OCI-LY1 (cell line): Measurements from ENCODE around the gene ZMYM4.

Source experiments
- H2AFZ ChIP-seq: fragments of 200-600 bp; sonication (generic), shearing (Covaris generic); 2 replicates; pipeline ENCODE4 v1.6.0; 2014; ENCODE audit warnings: antibody characterized with exemption, mild to moderate bottlenecking, low read length
- H3F3A ChIP-seq: fragments of 200-600 bp; sonication (generic), shearing (Covaris generic); 2 replicates; pipeline ENCODE4 v1.6.0; 2014; ENCODE audit warnings: mild to moderate bottlenecking, antibody characterized with exemption, low read length, moderate library complexity; ENCODE audit not compliant: insufficient read depth
- H3K27ac ChIP-seq: fragments of 200-600 bp; sonication (generic); 2 replicates; pipeline ENCODE4 v1.5.1; 2014; ENCODE audit warnings: low read length, mixed run types, mild to moderate bottlenecking, low read depth; ENCODE audit not compliant: poor library complexity, severe bottlenecking
- H3K27me3 ChIP-seq: fragments of 200-600 bp; sonication (generic); 2 replicates; pipeline ENCODE4 v1.6.0; 2014; ENCODE audit warnings: antibody characterized with exemption, mild to moderate bottlenecking, low read length, moderate library complexity; ENCODE audit not compliant: insufficient read depth
- H3K36me3 ChIP-seq: fragments of 200-600 bp; sonication (generic); 2 replicates; pipeline ENCODE4 v1.6.1; 2014; ENCODE audit warnings: mild to moderate bottlenecking, antibody characterized with exemption, low read length, moderate library complexity, mixed read lengths; ENCODE audit not compliant: insufficient read depth
- H3K4me1 ChIP-seq: fragments of 200-600 bp; sonication (generic); 2 replicates; pipeline ENCODE4 v1.5.1; 2014; ENCODE audit warnings: mild to moderate bottlenecking, low read length, moderate library complexity; ENCODE audit not compliant: insufficient read depth, severe bottlenecking
- H3K4me2 ChIP-seq: fragments of 200-600 bp; sonication (generic), shearing (Covaris generic); 2 replicates; pipeline ENCODE4 v1.6.1; 2014; ENCODE audit warnings: low read length
- H3K4me3 ChIP-seq: fragments of 200-600 bp; sonication (generic); 2 replicates; pipeline ENCODE4 v1.5.1; 2014; ENCODE audit warnings: low read length, low read depth, mild to moderate bottlenecking, mixed read lengths; ENCODE audit not compliant: poor library complexity, severe bottlenecking
- H3K79me2 ChIP-seq: fragments of 200-600 bp; shearing (Covaris generic); 2 replicates; pipeline ENCODE4 v1.6.1; 2016; ENCODE audit warnings: mixed run types, low read length, mixed read lengths; ENCODE audit not compliant: insufficient read depth
- H3K9ac ChIP-seq: fragments of 200-600 bp; sonication (generic), shearing (Covaris generic); 2 replicates; pipeline ENCODE4 v1.6.1; 2014; ENCODE audit warnings: mild to moderate bottlenecking, low read length, mixed read lengths
- H3K9me2 ChIP-seq: fragments of 200-600 bp; sonication (generic), shearing (Covaris generic); 2 replicates; pipeline ENCODE4 v1.6.1; 2014; ENCODE audit warnings: low read depth, mild to moderate bottlenecking, low read length, mixed read lengths
- H3K9me3 ChIP-seq: fragments of 200-600 bp; shearing (Covaris generic); 2 replicates; pipeline ENCODE4 v1.6.1; 2014; ENCODE audit warnings: low read length, mixed read lengths
- H4K20me1 ChIP-seq: fragments of 200-600 bp; sonication (generic), shearing (Covaris generic); 2 replicates; pipeline ENCODE4 v1.6.0; 2016; ENCODE audit warnings: mild to moderate bottlenecking, low read length; ENCODE audit not compliant: insufficient read depth
- EZH2 ChIP-seq: fragments of 200-600 bp; sonication (generic), shearing (Covaris generic); IDR thresholded peaks from 2 replicates; pipeline ENCODE4 v1.8.0; 2017; ENCODE audit warnings: borderline replicate concordance, mixed run types, mild to moderate bottlenecking, antibody characterized with exemption, low read length, moderate library complexity, mixed read lengths
- TF ChIP-seq, protein P1 (sequence below): fragments of 200-600 bp; sonication (generic), shearing (Covaris generic); IDR thresholded peaks from 2 replicates; pipeline ENCODE4 v1.5.1; 2017; ENCODE audit warnings: mild to moderate bottlenecking, antibody characterized with exemption, low read length, moderate library complexity, mixed read lengths

Gene ZMYM4

DNA sequence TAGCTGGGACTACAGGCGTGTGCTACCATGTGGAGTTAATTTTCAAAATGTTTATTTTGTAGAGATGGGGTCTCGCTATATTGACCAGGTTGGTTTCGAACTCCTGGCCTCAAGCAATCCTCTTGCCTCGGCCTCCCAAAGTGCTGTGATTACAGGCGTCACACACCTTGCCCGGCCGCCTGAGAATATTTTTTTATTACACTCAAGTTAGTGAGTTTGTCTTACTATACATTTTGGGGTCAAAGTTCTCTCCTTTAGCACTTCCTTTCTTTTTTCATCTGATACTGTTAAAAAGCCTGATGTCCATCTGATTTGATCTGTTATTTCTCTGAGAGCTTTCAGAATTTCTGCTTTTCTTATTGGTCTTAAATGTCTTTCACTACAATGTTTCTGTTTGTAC lies 159.9 kb downstream of the ZMYM4 start:
- H3K9ac ChIP-seq, result no peak overlapping the region
- H4K20me1 ChIP-seq, result no peaks in the 10 kb centered on the region
- no peak overlapping the region for H2AFZ ChIP-seq
- H3K4me3 ChIP-seq, result no peak overlapping the region
- no peaks in the 10 kb centered on the region for H3K9me2 ChIP-seq
- H3F3A ChIP-seq, result no peaks in the 10 kb centered on the region
- no peaks in the 10 kb centered on the region for H3K27me3 ChIP-seq
- H3K36me3 ChIP-seq, result peaks cover 33% of the 10 kb centered on the region
- no peaks in the 10 kb centered on the region for H3K79me2 ChIP-seq
- H3K4me2 ChIP-seq, result no peak overlapping the region
- H3K27ac ChIP-seq, result no peak overlapping the region
- TF ChIP-seq, protein P1, sequence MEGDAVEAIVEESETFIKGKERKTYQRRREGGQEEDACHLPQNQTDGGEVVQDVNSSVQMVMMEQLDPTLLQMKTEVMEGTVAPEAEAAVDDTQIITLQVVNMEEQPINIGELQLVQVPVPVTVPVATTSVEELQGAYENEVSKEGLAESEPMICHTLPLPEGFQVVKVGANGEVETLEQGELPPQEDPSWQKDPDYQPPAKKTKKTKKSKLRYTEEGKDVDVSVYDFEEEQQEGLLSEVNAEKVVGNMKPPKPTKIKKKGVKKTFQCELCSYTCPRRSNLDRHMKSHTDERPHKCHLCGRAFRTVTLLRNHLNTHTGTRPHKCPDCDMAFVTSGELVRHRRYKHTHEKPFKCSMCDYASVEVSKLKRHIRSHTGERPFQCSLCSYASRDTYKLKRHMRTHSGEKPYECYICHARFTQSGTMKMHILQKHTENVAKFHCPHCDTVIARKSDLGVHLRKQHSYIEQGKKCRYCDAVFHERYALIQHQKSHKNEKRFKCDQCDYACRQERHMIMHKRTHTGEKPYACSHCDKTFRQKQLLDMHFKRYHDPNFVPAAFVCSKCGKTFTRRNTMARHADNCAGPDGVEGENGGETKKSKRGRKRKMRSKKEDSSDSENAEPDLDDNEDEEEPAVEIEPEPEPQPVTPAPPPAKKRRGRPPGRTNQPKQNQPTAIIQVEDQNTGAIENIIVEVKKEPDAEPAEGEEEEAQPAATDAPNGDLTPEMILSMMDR, result no peak
- no peak for TF ChIP-seq EZH2
- H3K9me3 ChIP-seq, result no peaks in the 10 kb centered on the region
- no peaks in the 10 kb centered on the region for H3K4me1 ChIP-seq

DNA sequence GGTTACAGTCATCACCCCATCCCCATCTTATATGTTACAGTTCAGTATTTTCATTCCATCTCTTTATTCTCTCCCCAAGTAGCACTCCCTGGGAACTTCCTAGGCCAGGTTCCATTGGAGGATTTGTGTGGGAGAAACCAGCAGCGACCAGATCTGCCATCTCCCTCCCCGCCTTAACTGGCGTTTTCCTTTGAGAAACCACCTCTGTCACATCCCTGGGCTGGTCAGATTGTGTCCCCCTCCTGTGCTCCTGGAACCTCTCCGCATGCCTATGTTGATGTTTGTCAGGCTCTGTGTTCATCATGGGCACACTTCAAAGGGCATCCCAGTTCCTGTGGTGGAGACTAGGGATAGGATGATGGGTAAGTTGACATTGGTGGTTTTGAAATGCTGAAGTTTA lies 162.3 kb downstream of the ZMYM4 start:
- Histone ChIP-seq H3K36me3 (peaks cover 40% of the 10 kb centered on the region; the same call in 1 of the 2 replicates), H3K4me3 (no peak overlapping the region), H3K27ac (no peak overlapping the region), H3F3A (no peaks in the 10 kb centered on the region), H3K4me1 (no peaks in the 10 kb centered on the region), H3K9me2 (no peaks in the 10 kb centered on the region), H3K9me3 (no peaks in the 10 kb centered on the region), H3K27me3 (no peaks in the 10 kb centered on the region), H3K9ac (no peak overlapping the region), H4K20me1 (no peaks in the 10 kb centered on the region), H3K4me2 (no peak overlapping the region), H3K79me2 (no peaks in the 10 kb centered on the region), H2AFZ (no peak overlapping the region)
- TF ChIP-seq EZH2, result no peak
- TF ChIP-seq, protein P1, result no peak

DNA sequence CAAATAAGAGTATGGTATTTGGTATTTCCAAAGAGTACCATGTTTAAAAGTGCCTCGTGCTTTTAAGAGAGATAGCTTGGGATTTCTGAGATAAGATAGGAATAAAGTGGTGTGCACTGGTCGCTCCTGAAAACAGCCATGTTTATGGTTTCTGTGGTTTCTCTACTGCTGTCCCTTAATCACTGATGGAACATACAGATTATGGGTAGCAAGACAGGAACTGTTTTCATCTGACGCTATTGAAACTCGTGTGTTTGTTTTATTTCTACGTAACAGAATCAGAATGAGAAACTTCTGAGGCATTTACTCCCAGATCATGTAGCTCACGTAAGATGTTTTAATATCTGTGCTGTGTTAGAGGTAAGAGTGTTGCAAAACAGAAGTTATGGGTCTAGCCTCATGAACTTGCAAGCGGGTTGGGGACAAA lies 162.7 kb downstream of the ZMYM4 start:
- Histone ChIP-seq H3K27me3 (no peaks in the 10 kb centered on the region), H3K27ac (no peak overlapping the region), H4K20me1 (no peaks in the 10 kb centered on the region), H3K36me3 (peaks cover 44% of the 10 kb centered on the region), H3K9me3 (no peaks in the 10 kb centered on the region), H3K9me2 (no peaks in the 10 kb centered on the region), H3K4me1 (no peaks in the 10 kb centered on the region), H3K4me3 (no peak overlapping the region), H3K79me2 (no peaks in the 10 kb centered on the region), H3K9ac (no peak overlapping the region), H3F3A (no peaks in the 10 kb centered on the region), H3K4me2 (no peak overlapping the region), H2AFZ (no peak overlapping the region)
- TF ChIP-seq EZH2, result no peak
- TF ChIP-seq, protein P1, result no peak
